SK-N-DZ (cell line): Measurements from ENCODE around the gene CDH4.

Experiments used
- DNase-seq: peaks from one replicate; pipeline ENCODE4 v3.0.0-alpha.2; 2015; ENCODE audit warnings: low spot score

CDH4 gene

DNA sequence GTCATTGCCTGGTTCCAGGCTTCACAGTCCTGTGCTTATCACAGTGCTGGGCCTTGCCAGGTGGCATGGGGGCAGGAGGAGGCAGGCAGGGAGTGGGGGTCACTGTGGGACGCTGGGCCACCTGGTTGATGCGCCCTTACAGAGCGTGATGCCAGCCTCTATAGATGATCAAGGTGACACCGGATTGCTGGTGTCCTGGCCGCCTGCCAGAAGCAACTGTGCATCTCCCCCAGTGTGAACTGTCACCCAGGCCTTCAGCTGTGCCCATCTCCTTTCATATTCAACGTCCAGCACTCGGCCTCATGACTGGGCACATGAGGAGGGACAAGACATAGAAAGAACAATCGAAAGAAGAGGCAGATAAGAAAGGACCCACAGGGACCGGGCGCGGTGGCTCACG is 494.7 kb downstream of the CDH4 start:
- no peak for DNase-seq

DNA sequence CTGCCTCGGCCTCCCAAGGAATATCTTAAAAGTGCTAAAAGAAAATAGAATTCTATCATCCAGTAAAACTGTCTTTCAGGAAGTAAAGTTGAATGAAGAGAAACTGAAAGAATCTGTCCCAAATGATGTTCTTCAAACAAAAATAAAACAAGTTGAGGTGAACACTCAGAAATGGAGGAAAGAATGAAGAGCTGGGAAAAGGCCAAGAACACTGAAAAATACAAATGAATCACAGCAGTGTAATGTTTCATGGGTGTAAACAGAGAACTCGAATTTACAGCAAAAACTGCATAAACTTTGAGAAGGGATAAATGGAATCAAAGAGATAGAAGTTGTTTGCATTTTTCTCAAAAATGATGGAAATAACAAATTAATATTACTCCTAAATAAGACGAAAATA is 496.3 kb downstream of the CDH4 start:
- no peak for DNase-seq

DNA sequence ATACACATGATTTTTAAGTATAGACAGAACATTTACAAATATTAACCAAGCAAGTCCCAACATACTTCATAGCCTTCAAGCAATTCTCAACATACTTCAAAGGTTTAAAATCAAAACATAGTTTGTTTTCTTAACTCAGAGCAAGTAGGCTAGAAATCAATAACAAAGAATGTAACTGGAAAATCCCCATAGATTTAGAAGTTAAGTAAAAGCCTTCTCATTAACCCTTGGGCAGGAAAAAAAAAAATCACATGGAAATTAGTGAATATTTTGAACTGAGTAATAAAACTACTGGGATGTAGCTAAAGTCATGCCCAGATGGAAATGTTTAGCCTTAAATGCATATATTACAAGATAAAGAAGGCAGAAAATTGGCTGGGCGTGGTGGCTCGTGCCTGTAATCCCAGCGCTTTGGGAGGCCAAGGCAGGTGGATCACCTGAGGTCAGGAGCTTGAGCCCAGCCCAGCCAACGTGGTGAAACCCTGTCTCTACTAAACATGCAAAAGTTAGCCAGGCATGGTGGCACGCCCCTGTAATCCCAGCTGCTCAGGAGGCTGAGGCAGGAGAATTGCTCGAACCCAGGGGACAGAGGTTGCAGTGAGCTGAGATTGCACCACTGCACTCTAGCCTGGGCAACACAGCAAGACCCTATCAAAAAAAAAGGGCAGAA is 497.5 kb downstream of the CDH4 start:
- DNase-seq: no peak

DNA sequence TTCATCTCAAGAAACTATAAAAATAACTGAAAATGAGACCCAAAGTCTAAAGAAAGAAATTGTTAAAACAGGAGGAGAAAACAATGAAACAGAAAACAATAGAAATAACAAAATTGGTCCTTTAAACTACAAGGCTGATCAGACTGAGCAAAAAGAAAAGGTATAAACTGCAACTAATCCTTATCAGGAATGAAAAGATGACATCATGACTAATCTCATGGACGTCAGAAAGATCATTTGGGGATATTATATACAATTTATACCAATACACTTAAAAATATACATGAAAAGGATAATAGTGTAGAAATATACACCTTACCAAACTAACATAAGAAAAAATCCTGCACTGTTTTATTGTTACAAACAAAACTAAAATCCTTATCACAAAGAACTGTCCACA is 498.0 kb downstream of the CDH4 start:
- DNase-seq: no peak

DNA sequence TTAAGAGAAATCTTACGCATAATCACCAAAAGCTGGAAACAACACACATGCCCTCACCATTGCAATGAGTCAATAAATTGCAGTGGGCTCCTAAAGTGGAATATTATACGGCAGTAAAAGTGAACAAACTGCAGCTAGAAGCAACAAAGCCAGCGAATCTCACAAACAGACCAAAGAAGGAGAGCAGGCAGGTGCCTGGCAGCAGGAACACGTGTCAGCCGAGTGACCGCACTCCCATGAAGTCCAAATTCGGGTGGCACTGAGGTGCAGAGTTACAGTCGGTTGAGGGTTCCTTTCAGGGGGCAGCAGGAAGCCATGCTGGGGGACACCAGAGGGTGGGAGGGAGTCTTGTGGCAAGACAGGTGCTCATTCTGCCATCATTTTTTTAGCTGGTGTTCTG is 500.5 kb downstream of the CDH4 start:
- DNase-seq: no peak

DNA sequence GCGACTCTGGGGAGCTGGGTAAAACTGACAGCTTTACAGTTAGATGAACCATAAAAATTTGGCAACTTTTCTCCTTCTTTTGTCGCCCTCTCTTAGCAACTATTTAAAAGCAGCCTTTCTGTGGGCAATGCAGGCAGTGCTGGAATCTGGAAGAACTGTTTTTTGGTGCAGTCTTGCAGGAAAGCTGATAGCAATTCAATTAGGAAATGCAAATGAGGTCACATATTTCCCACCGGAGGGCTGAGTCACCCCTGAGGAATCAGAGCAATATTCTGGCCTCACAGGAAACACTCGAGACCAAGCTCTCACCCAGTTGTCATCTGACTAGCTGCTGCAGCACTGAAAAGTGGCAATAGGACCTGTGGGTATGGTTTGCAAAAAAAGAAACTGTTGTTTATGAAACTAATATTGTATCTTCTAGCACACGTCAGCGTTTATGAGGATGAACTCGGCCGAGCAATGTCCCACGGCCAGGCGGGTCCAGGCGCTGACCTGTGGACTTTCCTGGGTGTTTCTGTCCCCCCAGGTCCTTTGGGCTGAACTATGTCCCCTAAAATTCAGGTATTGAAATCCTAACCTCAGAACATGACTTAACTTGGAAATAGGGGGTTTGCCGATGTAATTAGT is 501.4 kb downstream of the CDH4 start:
- no peak for DNase-seq

DNA sequence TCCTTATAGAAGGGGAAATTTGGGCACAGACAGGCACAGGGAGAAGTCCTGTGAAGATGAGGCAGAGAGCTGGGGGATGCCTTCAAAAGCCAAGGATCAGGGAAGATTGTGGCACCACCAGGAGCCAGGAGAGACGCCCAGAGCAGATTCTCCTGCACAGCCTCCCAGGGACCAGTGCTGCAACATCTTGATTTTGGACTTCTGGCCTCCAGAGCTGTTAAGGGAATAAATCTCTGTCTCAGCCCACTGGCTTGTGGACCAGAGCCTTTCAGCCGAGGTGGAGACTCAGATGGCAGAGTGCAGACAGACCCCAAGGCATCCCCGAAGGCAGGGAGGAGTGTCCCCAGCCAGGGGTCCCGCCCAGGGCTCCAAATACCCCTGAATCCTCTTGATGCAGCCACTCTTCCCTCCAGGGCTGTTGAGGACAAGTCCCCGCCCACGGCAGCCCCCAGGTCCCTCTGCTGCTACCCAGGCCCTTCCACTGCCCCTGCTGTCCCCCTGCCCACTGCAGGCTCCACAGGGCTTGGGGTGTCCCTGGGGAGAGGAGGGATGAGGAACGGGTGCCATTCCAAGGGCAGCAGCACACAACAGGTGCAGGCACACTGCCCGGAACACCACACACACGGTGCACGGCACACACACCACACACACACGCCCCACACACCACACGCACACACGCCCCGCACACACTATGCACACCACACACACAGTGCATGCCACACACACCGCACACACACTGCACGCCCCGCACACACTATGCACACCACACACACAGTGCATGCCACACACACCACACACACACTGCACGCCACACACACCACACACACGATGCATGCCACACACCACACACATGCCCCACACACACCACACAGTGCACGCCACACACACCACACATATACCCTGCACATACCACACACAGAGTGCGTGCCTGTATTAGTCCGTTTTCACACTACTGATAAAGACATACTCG is 502.2 kb downstream of the CDH4 start:
- no peak for DNase-seq

DNA sequence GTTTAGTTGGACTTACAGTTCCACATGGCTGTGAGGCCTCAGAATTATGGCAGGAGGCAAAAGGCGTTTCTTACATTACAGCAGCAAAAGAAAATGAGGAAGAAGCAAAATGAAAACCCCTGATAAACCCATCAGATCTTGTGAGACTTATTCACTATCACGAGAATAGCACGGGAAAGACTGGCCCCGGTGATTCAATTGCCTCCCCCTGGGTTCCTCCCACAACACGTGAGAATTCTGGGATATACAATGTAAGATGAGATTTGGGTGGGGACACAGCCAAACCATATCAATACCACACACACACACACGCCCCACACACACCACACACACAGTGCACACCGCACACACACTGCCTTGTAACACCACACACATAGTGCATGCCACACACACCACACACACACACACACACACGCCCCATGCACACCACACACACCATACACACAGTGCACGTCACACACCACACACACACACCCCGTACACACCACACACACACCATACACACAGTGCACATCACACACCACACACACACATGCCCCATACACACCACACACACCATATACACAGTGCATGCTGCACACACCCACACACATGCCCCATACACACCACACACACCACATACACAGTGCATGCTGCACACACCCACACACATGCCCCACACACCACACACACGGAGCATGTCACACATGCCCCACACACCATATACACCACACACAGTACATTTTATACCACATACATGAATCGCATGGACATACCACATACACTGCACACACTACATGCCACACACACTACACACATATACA is 503.1 kb downstream of the CDH4 start:
- DNase-seq: no peak

DNA sequence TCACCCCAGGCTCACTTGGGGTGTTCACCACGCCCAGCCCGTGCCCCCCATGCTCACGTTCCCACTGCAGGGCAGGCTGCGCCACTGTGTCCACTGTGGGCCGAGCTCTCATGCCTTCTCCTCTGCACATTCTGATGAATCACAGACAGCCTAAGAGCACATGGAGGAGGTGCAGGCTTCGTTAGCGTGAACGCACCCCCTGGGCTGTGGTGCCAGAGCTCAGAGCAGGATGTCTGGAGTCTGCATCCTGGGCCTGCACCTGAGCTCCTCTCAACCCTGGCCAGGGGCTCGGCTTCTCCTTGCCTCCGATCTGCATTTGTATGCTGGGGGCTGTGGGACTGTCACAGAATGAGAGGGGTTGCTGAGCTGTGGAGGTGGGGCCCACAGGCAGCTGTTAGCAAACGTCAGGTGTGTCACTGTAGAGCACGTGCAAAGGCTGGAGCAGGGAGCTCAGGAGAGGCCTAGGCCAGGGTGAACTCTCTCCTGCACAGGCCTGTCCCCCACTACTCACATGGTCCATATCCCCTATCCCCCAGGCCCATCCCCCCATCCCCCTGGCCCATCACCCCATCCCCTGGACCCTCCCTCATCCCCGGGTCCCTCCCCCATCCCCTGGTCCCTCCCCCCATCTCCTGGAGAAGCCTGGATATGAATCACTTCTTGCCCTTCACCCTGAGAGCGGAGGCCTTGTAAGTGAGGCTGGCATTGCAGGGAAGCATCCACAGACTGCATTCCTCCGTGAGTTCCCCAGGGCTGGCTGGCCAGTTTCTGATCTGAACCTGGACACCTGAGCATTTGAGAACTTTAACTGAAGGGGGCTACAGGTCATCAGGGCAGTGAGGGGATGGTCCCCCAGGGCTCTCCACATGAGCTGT is 504.1 kb downstream of the CDH4 start:
- DNase-seq: no peak

DNA sequence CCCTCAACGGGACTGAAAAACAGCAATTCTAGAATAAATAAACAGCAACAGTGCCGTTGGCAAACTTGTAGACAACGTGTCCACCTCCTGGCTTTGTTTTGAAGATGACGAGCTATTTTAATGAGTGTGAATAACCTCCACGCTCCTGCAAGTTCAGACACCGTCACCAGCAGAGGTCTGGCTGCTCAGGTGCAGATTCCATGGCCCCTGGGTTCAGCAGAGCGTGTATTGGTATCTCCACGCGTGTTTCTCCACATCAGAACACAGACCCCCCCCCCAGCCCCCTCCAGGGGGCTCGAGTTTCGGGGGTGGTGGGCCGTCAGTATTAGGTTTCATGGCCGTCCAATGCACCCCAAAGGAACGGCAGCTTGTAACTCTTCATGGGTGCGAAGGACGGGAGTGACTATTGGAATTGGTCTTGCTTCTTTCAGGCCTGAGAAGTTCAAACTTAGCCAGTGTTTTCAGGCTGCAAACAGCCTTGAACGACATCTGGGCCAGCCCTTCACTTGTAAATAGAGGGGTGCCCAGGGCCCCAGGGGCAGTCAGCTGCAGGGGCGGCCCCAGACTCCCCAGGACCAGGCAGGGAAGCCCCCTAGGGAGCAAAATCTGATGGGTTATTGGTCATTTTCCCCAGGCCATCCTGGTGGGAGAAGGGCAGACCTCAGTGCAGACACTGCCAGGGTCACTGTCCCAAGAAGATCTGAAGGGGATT is 505.1 kb downstream of the CDH4 start:
- no peak for DNase-seq

DNA sequence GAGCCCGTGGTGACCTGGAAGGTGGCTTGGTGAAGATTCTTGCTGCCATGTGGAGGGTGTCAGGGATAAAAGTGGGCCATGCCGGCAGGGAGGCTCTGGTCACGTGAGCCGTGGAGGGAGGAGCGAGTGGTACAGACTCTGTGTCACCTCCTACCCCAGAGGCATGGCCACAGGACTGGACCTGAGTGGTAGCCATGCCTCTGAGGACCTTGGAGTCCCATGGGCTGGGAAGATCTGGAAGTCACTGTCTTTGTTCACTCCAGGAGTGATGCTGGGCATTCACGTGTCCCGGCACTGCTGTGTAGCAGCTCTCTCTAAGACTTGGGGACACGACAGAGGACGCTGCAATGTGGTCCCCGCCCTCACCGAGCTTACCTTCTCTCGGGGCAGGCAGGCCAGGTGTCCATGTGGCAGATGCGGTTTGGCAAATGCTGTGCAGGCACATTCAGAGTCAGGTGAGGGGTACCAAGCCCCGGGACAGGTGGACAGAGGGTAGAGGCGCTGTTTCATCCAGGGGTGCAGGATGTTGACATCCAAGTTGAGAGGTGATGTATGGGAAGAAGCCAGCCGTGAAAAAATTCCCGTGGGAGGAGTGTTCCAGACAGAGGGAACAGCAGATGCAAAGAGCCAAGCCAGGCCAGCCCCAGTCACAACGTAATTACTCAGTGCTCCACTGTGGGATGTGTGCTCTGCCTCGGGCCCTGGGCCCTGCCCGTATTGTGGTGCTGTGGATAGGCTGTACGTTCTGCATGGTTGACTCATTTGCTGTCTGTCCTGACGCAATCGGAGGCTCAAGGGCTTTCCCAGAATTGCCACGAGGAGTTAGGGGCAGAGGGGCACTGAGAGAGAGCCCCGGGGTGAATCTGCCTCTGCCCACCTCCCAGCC is 505.9 kb downstream of the CDH4 start:
- DNase-seq: no peak

DNA sequence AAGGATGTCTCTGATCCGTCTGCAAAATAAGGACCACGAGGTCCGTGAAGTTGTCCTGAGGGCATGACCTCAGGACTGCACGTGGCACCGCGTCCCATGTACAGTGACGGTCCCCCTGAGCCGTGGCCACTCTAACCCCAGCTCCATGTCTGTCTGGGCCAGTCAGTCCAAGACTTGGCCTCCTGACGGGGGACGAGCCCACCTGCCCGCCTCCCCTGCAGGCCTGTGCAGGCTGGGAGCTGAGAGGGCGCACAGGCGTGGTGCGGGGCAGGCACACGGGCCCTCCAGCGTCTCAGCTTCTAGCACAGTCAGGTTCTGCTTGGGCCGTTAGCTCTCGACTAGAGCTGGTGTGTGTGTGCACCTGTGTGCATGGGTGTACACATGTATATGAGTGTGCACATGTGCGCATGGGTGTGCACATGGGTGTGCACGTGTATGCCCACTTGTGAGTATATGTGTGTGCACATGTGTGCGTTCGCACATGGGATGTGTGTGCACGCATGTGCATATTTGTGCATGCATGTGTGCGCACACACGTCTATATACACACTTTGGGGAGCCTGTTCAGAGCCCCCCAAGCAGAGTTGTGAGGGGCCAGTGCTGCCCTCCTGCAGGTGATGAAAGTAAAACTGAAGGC is 506.6 kb downstream of the CDH4 start:
- DNase-seq: no peak

DNA sequence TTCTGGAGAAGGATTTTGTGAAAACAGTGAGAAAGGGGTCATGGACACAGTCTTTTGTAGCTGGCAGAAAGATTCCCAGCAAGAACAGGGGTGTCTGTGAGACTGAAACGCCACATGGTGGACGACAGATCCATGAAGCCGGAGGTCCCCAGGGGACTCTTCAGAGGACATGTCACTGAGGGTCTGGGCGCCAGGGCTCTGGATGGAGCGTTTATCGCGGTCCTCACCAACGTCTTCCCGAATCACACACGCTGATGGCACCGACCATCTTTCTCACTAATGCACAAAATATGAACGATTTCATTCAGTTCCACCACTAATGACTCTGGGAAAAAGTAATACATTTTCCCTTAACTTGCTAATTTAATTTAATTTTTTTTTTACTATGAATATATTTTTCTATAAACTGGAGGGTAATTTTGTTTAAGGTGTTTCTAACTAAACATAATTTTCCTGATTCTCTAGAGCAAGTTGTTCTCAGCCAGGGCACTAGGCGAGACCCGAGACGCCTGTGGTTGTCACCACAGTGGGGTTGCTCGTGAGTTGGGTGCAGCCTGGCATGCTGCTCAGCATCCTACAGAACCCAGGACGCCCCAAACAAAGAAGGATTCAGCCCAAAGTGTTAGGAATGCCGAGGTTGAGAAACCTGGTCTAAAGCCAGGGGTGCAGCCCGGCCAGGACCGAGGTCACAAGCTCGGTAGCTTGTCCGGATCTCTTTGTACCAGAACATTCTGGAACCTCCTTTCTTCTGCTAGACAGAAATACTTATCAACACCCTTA is 507.4 kb downstream of the CDH4 start:
- no peak for DNase-seq

DNA sequence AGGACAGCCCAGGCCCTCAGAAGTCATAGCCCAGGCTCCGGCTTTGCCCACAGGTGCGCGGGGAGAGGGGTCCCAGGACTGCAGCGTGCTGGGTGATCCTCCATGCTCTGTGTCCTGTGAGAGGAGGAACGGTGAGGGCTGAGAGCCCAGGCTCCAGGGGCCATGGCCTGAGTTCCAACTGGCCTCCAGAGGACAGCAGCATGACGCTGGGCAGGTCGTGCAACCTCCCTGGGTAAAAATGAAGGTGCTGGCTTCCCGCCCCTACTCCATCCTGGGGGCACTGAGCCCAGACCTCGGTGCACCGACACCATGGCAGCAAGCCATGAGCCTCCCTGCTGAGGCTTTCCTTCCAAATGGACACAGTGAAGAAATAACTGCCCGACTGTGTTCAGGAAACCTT is 508.3 kb downstream of the CDH4 start:
- no peak for DNase-seq

DNA sequence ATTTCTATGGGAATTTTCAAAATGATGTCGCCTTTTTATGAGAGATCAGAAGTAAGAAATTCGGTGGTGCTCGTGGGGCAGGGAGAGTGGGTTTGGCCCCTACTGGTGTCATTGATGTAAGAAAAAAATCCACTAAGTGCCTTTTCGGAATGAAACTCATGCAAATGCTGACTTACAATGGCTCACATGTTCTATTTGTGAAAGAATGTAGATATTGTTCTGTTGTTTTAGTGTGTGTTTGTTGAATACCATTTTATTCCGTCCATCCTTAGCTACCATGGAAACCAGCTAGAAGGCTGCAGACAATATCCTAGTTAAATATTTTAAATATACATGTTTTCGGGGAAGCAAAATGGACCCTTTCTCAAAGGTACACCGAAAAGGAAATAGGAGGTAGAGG is 508.7 kb downstream of the CDH4 start:
- DNase-seq: no peak

DNA sequence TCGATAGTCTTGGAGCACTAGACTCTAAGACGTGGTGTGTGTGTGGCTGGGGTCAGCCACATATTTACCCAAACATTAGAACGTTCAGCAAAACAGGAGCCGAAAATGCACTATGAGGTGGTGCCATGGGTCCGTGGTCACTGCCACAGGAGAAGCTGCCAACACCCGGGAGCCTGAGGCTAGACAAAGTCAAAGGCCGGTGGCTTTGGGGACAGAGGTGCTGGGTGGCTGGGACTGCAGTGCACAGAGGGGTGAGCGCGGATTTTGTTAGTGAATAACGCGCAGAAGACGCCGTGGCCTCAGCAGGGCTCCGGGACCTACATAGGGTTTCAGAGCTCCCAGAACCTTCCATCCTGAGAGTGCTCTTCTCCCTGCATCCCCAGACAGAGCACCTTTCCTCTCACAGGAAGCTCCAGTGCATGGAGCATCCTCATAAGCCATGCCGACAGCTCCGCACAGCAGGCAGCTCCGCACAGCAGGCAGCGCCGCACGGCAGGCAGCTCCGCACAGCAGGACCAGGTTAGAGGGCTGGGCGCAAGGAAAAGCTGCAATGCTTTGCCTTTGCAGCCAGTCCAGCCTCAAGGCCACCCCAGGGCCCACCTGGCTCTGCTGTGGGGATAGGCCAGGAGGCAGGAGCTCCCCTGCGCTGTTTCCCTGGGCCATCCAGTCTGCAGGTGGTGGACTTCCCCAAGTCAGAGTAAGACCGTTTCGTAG is 509.5 kb downstream of the CDH4 start:
- DNase-seq: no peak

DNA sequence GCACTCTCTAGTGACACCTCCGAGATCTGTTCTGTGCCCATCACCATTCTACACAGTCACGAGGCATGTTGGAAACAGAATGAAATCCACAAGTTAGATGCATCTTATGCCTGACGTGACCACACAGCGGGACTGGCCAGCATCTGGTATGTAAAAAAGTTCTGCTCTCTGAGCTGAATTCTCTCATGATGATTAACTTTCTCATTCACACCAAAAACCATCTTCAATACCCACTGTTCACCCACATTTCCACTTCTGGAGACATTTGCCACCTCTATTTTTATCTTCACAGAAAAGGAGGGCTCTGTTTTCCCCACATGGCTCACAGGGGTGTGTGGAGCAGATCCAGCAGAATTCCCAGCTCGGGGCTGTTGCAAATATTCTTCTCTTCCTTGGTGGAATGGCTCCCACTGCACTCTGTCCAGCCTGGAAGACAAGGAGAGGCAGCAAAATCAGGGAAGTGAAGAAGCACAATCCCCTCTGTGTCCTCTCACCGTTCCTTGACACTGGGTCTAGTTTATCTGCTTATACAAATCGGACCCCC is 510.2 kb downstream of the CDH4 start:
- no peak for DNase-seq
